Endodermal cell (in vitro differentiated cells): ENCODE measurements around the gene TES. TPM values are rescaled to one million over a fixed set of nuclear protein-coding genes. Genes with fewer than 3 reads are reported as not detected.

ENCODE experiments used
- DNase-seq: peaks from one replicate; pipeline ENCODE4 v3.0.0-alpha.2; 2017
- H3K27ac ChIP-seq: 2 replicates; pipeline ENCODE4 v1.5.1; 2013; ENCODE audit warnings: mild to moderate bottlenecking, low read depth, low read length, moderate library complexity
- H3K27me3 ChIP-seq: 2 replicates; pipeline ENCODE4 v1.6.1; 2013; ENCODE audit warnings: mild to moderate bottlenecking, low read length, moderate library complexity; ENCODE audit not compliant: insufficient read depth, control insufficient read depth, poor library complexity, severe bottlenecking
- H3K36me3 ChIP-seq: 2 replicates; pipeline ENCODE4 v1.7.0; 2013; ENCODE audit warnings: mild to moderate bottlenecking, low read length, moderate library complexity; ENCODE audit not compliant: control insufficient read depth, insufficient read depth
- H3K4me1 ChIP-seq: one replicate; pipeline ENCODE4 v1.7.0; 2013; ENCODE audit warnings: low read length; ENCODE audit not compliant: control insufficient read depth, insufficient read depth
- H3K4me3 ChIP-seq: 2 replicates; pipeline ENCODE4 v1.5.1; 2013; ENCODE audit warnings: mild to moderate bottlenecking, low read length, moderate library complexity
- H3K9ac ChIP-seq: 2 replicates; pipeline ENCODE4 v1.6.1; 2013; ENCODE audit warnings: mild to moderate bottlenecking, low read length, moderate library complexity; ENCODE audit not compliant: poor library complexity, severe bottlenecking; ENCODE audit errors: extremely low read depth
- H3K9me3 ChIP-seq: 2 replicates; pipeline ENCODE4 v1.6.1; 2013; ENCODE audit warnings: mild to moderate bottlenecking, low read length, moderate library complexity; ENCODE audit not compliant: control insufficient read depth
- H3K27ac Mint-ChIP-seq: 2 replicates; pipeline ENCODE4 v1.8.0; 2020; ENCODE audit warnings: mixed read lengths
- H3K27me3 Mint-ChIP-seq: 2 replicates; pipeline ENCODE4 v1.8.0; 2021; ENCODE audit warnings: mild to moderate bottlenecking, mixed read lengths; ENCODE audit not compliant: insufficient read depth
- H3K36me3 Mint-ChIP-seq: 2 replicates; pipeline ENCODE4 v1.8.0; 2020; ENCODE audit warnings: low read depth, mixed read lengths
- H3K4me1 Mint-ChIP-seq: 2 replicates; pipeline ENCODE4 v1.8.0; 2020; ENCODE audit warnings: mixed read lengths
- H3K4me3 Mint-ChIP-seq: 2 replicates; pipeline ENCODE4 v1.8.0; 2020; ENCODE audit warnings: mild to moderate bottlenecking, moderate library complexity, mixed read lengths
- H3K9me3 Mint-ChIP-seq: 2 replicates; pipeline ENCODE4 v1.8.0; 2020; ENCODE audit warnings: mild to moderate bottlenecking, mixed read lengths
- CTCF ChIP-seq: fragments of 200-600 bp; sonication (generic); conservative IDR thresholded peaks from 2 replicates; pipeline ENCODE4 v1.5.0; 2021; ENCODE audit warnings: antibody characterized with exemption, mild to moderate bottlenecking
- WGBS, 2 experiments: methylation state at CpG; one replicate each; pipeline versions ENCODE4 v1.1.5 to v1.1.7; 2013; ENCODE audit warnings: missing lambda C conversion rate in 2 of 2, mixed read lengths in 1 of 2; ENCODE audit not compliant: insufficient coverage in 1 of 2, insufficient read length in 1 of 2; 5-methylcytosine and 5-hydroxymethylcytosine counted together
- total RNA-seq, 2 donors: library from RNA; stranded (reverse); fragmentation: NEBNext Ultra II Directional in 1 of 2; extraction: Animal tissue kit (Norgen Biotek cat#: 25700) in 1 of 2; gene quantifications; 2 replicates in 1 of 2; 3 replicates in 1 of 2; pipeline ENCODE4 v1.2.1, GENCODE V29; 2021

TES gene
- total RNA-seq, 2 donors from 2014 or later, result 23.1 to 31.0 TPM

GRCh38 chr7:116185450-116185849 is 24.9 kb upstream of the TES start:
- Mint-ChIP-seq H3K27ac (no peak overlapping the region), H3K36me3 (no peaks in the 10 kb centered on the region), H3K4me1 (no peaks in the 10 kb centered on the region), H3K4me3 (no peak overlapping the region), H3K27me3 (no peaks in the 10 kb centered on the region), H3K9me3 (peaks cover 22% of the 10 kb centered on the region)
- DNase-seq, result no peak
- TF ChIP-seq CTCF, result no peak
- no peak overlapping the region for H3K9ac ChIP-seq
- H3K9me3 ChIP-seq, result peaks cover 9% of the 10 kb centered on the region
- no peaks in the 10 kb centered on the region for H3K36me3 ChIP-seq
- no peak overlapping the region for H3K4me3 ChIP-seq
- 90 to 100% methylated on average over 2 to 6 of the region's 6 CpGs for WGBS, 2 experiments
- no peaks in the 10 kb centered on the region for H3K4me1 ChIP-seq
- H3K27me3 ChIP-seq, result no peaks in the 10 kb centered on the region
- H3K27ac ChIP-seq, result no peak overlapping the region

GRCh38 chr7:116185956-116186355 is 24.4 kb upstream of the TES start:
- H3K27ac Mint-ChIP-seq, result no peak overlapping the region
- H3K9me3 ChIP-seq, result peaks cover 9% of the 10 kb centered on the region
- H3K36me3 ChIP-seq, result no peaks in the 10 kb centered on the region
- no peak for TF ChIP-seq CTCF
- H3K4me1 ChIP-seq, result no peaks in the 10 kb centered on the region
- WGBS, 2 experiments, result 88 to 100% methylated on average over 5 to 6 of the region's 6 CpGs
- no peak overlapping the region for H3K4me3 ChIP-seq
- H3K36me3 Mint-ChIP-seq, result no peaks in the 10 kb centered on the region
- no peak for DNase-seq
- H3K27me3 Mint-ChIP-seq, result no peaks in the 10 kb centered on the region
- H3K9ac ChIP-seq, result no peak overlapping the region
- no peak overlapping the region for H3K27ac ChIP-seq
- H3K4me3 Mint-ChIP-seq, result no peak overlapping the region
- peaks cover 22% of the 10 kb centered on the region for H3K9me3 Mint-ChIP-seq
- H3K27me3 ChIP-seq, result no peaks in the 10 kb centered on the region
- no peaks in the 10 kb centered on the region for H3K4me1 Mint-ChIP-seq

GRCh38 chr7:116187400-116187799 is 22.9 kb upstream of the TES start:
- peaks cover 9% of the 10 kb centered on the region for H3K9me3 ChIP-seq
- no peaks in the 10 kb centered on the region for H3K36me3 ChIP-seq
- H3K36me3 Mint-ChIP-seq, result no peaks in the 10 kb centered on the region
- TF ChIP-seq CTCF, result no peak
- no peaks in the 10 kb centered on the region for H3K4me1 Mint-ChIP-seq
- no peak overlapping the region for H3K27ac ChIP-seq
- H3K9me3 Mint-ChIP-seq, result peaks cover 17% of the 10 kb centered on the region
- H3K9ac ChIP-seq, result no peak overlapping the region
- H3K27me3 Mint-ChIP-seq, result no peaks in the 10 kb centered on the region
- H3K4me3 Mint-ChIP-seq, result no peak overlapping the region
- H3K4me1 ChIP-seq, result no peaks in the 10 kb centered on the region
- H3K4me3 ChIP-seq, result no peak overlapping the region
- no peaks in the 10 kb centered on the region for H3K27me3 ChIP-seq
- 75% methylated on average over 1 of the region's 1 CpG; no CpG with 5 or more reads in 1 of the 2 experiments for WGBS, 2 experiments
- no peak overlapping the region for H3K27ac Mint-ChIP-seq
- no peak for DNase-seq
